IMR-90 (cell line): Measurements from ENCODE around the gene ZG16. TPM values are rescaled to one million over a fixed set of nuclear protein-coding genes. Genes with fewer than 3 reads are reported as not detected.

Source experiments
- ATAC-seq: fragments of 200-7000 bp; cut with Tn5 transposase; 2 replicates; pipeline ENCODE4 v1.9.1; 2020; ENCODE audit warnings: low read depth, mild to moderate bottlenecking, moderate library complexity
- BruUV-seq: library from RNA; stranded (reverse); fragments of 400-500 nt; replicated peaks from 2 replicates; lab custom pipeline; 2021; lab: Mats Ljungman, UMichigan
- CTCF ChIA-PET: fragments of 300-600 bp; formaldehyde crosslinking; extraction: SDS; loops from one replicate; lab custom pipeline; 2021; ENCODE audit warnings: antibody characterized with exemption; lab: Yijun Ruan, JAX
- POLR2A ChIA-PET: fragments of 300-600 bp; sonication (Branson Sonifier 250); formaldehyde crosslinking; loops from one replicate; lab custom pipeline; 2022; ENCODE audit warnings: antibody characterized with exemption; ENCODE audit not compliant: unreplicated experiment; lab: Charles Lee
- DNase-seq: peaks from one replicate; pipeline ENCODE4 v3.0.0; 2013
- H2AFZ ChIP-seq: replicated peaks from 2 replicates; pipeline ENCODE3; 2013; ENCODE audit warnings: low read length, mild to moderate bottlenecking; ENCODE audit not compliant: poor library complexity
- H2AK5ac ChIP-seq: 2 replicates; pipeline ENCODE4 v1.6.1; 2013; ENCODE audit warnings: low read depth, low read length, inconsistent platforms
- H2AK9ac ChIP-seq: replicated peaks from 2 replicates; pipeline ENCODE3; 2013; ENCODE audit warnings: mild to moderate bottlenecking, low read depth, low read length, moderate library complexity; ENCODE audit not compliant: poor library complexity
- H2BK120ac ChIP-seq: 2 replicates; pipeline ENCODE4 v1.6.1; 2013; ENCODE audit warnings: low read depth, low read length, inconsistent platforms
- H2BK15ac ChIP-seq: 3 replicates; pipeline ENCODE4 v1.6.1; 2013; ENCODE audit warnings: low read depth, low read length, inconsistent platforms
- H2BK20ac ChIP-seq: 2 replicates; pipeline ENCODE4 v1.6.1; 2013; ENCODE audit warnings: low read depth, mild to moderate bottlenecking, inconsistent platforms, low read length, moderate library complexity
- H2BK5ac ChIP-seq: 2 replicates; pipeline ENCODE4 v1.6.1; 2013; ENCODE audit warnings: mild to moderate bottlenecking, low read depth, low read length, inconsistent platforms; ENCODE audit not compliant: poor library complexity, severe bottlenecking
- H3K14ac ChIP-seq: replicated peaks from 2 replicates; pipeline ENCODE4 v1.6.1; 2013; ENCODE audit warnings: low read depth, low read length, inconsistent platforms
- H3K18ac ChIP-seq: 2 replicates; pipeline ENCODE4 v1.6.1; 2013; ENCODE audit warnings: low read depth, low read length, control low read depth
- H3K23ac ChIP-seq: 2 replicates; pipeline ENCODE4 v1.6.1; 2013; ENCODE audit warnings: low read depth, low read length, inconsistent platforms
- H3K27ac ChIP-seq: 2 replicates; pipeline ENCODE4 v1.5.1; 2013; ENCODE audit warnings: mild to moderate bottlenecking, control low read depth, low read length; ENCODE audit not compliant: insufficient read depth
- H3K27me3 ChIP-seq: 2 replicates; pipeline ENCODE4 v1.6.1; 2013; ENCODE audit warnings: low read length; ENCODE audit not compliant: control insufficient read depth, insufficient read depth
- H3K36me3 ChIP-seq: 2 replicates; pipeline ENCODE4 v1.6.1; 2013; ENCODE audit warnings: low read length, mixed read lengths; ENCODE audit not compliant: control insufficient read depth, insufficient read depth
- H3K4ac ChIP-seq: 2 replicates; pipeline ENCODE4 v1.6.1; 2013; ENCODE audit warnings: low read depth, low read length, inconsistent platforms
- H3K4me1 ChIP-seq: 2 replicates; pipeline ENCODE4 v1.6.1; 2013; ENCODE audit warnings: low read length, mixed read lengths; ENCODE audit not compliant: control insufficient read depth, insufficient read depth
- H3K4me2 ChIP-seq: 2 replicates; pipeline ENCODE4 v1.6.1; 2013; ENCODE audit warnings: low read depth, mild to moderate bottlenecking, control low read depth, low read length, moderate library complexity
- H3K4me3 ChIP-seq: 2 replicates; pipeline ENCODE4 v1.5.1; 2013; ENCODE audit warnings: low read depth, mild to moderate bottlenecking, control low read depth, low read length, moderate library complexity; ENCODE audit not compliant: insufficient read depth
- H3K56ac ChIP-seq: 2 replicates; pipeline ENCODE4 v1.6.1; 2013; ENCODE audit warnings: low read length, inconsistent platforms; ENCODE audit not compliant: insufficient read depth; ENCODE audit errors: extremely low read depth
- H3K79me1 ChIP-seq, 2 experiments: 2 replicates each; pipeline ENCODE4 v1.6.1; 2013; ENCODE audit warnings: low read length in 2 of 2, inconsistent platforms in 1 of 2, low read depth in 1 of 2
- H3K9ac ChIP-seq: 2 replicates; pipeline ENCODE4 v1.6.1; 2013; ENCODE audit warnings: low read depth, low read length, control low read depth
- H3K9me1 ChIP-seq: 2 replicates; pipeline ENCODE4 v1.6.1; 2013; ENCODE audit warnings: low read length, inconsistent platforms; ENCODE audit not compliant: insufficient read depth
- H3K9me3 ChIP-seq: 2 replicates; pipeline ENCODE4 v1.6.1; 2013; ENCODE audit warnings: low read length; ENCODE audit not compliant: control insufficient read depth, insufficient read depth
- H4K20me1 ChIP-seq: 2 replicates; pipeline ENCODE4 v1.6.1; 2013; ENCODE audit warnings: low read length, inconsistent platforms; ENCODE audit not compliant: insufficient read depth
- H4K5ac ChIP-seq: 2 replicates; pipeline ENCODE4 v1.6.1; 2013; ENCODE audit warnings: mild to moderate bottlenecking, low read depth, low read length, control low read depth
- H4K8ac ChIP-seq, 2 experiments: 2 replicates each; pipeline ENCODE4 v1.6.1; 2013; ENCODE audit warnings: low read depth in 2 of 2, low read length in 2 of 2, control low read depth in 1 of 2, inconsistent platforms in 1 of 2
- H4K91ac ChIP-seq: 2 replicates; pipeline ENCODE4 v1.6.1; 2013; ENCODE audit warnings: low read depth, low read length, inconsistent platforms; ENCODE audit not compliant: insufficient read depth
- BHLHE40 ChIP-seq: fragments of 150-350 bp; IDR thresholded peaks from 2 replicates; pipeline ENCODE4 v1.6.1; 2016; ENCODE audit warnings: mild to moderate bottlenecking, low read depth, low read length
- MAFK ChIP-seq: IDR thresholded peaks from 2 replicates; pipeline ENCODE4 v1.6.1; 2012; ENCODE audit warnings: low read depth, low read length, improper control_type of control experiment
- RAD21 ChIP-seq: IDR thresholded peaks from 2 replicates; pipeline ENCODE4 v1.6.1; 2012; ENCODE audit warnings: low read length, improper control_type of control experiment
- SMC3 ChIP-seq: fragments of 150-350 bp; IDR thresholded peaks from 2 replicates; pipeline ENCODE4 v1.6.1; 2016; ENCODE audit warnings: low read depth, mild to moderate bottlenecking, antibody characterized with exemption, low read length, moderate library complexity
- WGBS, 2 experiments: methylation state at CpG; one replicate each; pipeline versions ENCODE4 v1.1.5 to v1.1.7; 2013; ENCODE audit warnings: missing lambda C conversion rate in 2 of 2; ENCODE audit not compliant: insufficient read length in 1 of 2; ENCODE audit errors: extremely low coverage in 2 of 2; 5-methylcytosine and 5-hydroxymethylcytosine counted together
- dilution Hi-C: fragments of 300-500 bp; cut with HindIII; formaldehyde crosslinking; loops from one replicate; pipeline ENCODE4 v1.14.3; 2018; ENCODE audit warnings: low sequenced_read_pairs; ENCODE audit not compliant: unreplicated experiment
- in situ Hi-C: fragments of 300-500 bp; cut with MboI; formaldehyde crosslinking; loops from 3 replicates; pipeline ENCODE4 v1.14.3; 2019; ENCODE audit warnings: low sequenced_read_pairs, inconsistent platforms, mixed read lengths
- intact Hi-C: fragments of 100-400 bp; cut with micrococcal nuclease; formaldehyde crosslinking; loops from 2 replicates; pipeline ENCODE4 v1.10.0; 2022
- polyA plus RNA-seq, 3 experiments: library from polyadenylated mRNA; depleted of rRNA; stranded (reverse); fragments of >200 nt; gene quantifications; 2 replicates each; pipeline ENCODE4 v1.2.3, GENCODE V29; 2012; ENCODE audit warnings: low replicate concordance in 1 of 3
- total RNA-seq: library from RNA; depleted of rRNA; stranded (reverse); fragments of >200 nt; gene quantifications from 2 replicates; pipeline ENCODE4 v1.2.3, GENCODE V29; 2012

Gene ZG16
- total and polyA plus RNA-seq, 2 of the 4 experiments (the other 2 are of a cell fraction), result not detected

DNA sequence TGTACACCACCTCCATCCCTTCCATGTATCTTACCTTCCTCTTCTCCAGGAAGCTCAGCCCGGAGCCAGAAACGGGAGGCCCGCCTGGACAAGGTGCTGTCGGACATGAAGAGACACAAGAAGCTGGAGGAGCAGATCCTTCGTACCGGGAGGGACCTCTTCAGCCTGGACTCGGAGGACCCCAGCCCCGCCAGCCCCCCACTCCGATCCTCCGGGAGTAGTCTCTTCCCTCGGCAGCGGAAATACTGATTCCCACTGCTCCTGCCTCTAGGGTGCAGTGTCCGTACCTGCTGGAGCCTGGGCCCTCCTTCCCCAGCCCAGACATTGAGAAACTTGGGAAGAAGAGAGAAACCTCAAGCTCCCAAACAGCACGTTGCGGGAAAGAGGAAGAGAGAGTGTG, 41.5 kb downstream of the ZG16 start:
- BruUV-seq, result no TSS peak
- POLR2A ChIA-PET, result interaction anchor here (0.8 kb wide), 1 partner anchor 29 kb away, joined by 5 read pairs; no protein-coding TSS in a partner anchor
- Histone ChIP-seq H3K4ac (no peak overlapping the region), H2BK120ac (no peak overlapping the region), H3K4me3 (no peak overlapping the region), H4K5ac (no peak overlapping the region), H4K20me1 (peaks cover 4% of the 10 kb centered on the region; the same call in 1 of the 2 replicates), H3K56ac (no peak overlapping the region), H3K14ac (0 out of 2 replicates have a peak overlapping the region, but pooled peaks have one; percentile 3), H3K23ac (no peak overlapping the region), H2BK20ac (no peak overlapping the region), H2BK15ac (no peak overlapping the region), H3K9me1 (peaks cover 12% of the 10 kb centered on the region), H3K36me3 (peaks cover 6% of the 10 kb centered on the region), H3K27me3 (no peaks in the 10 kb centered on the region), H4K8ac (no peak overlapping the region), H2AK9ac (peak overlapping the region; percentile 17), H3K18ac (no peak overlapping the region), H2AFZ (no peak overlapping the region), H4K91ac (no peak overlapping the region), H3K9me3 (no peaks in the 10 kb centered on the region), H3K4me2 (no peak overlapping the region), H3K9ac (no peak overlapping the region), H3K4me1 (peaks cover 25% of the 10 kb centered on the region), H3K79me1 (peaks cover 18 to 61% of the 10 kb centered on the region in 2 experiments; a peak in 3 of 4 replicates), H2AK5ac (no peak overlapping the region; the same call in 1 of the 2 replicates), H3K27ac (no peak overlapping the region), H2BK5ac (no peak overlapping the region)
- WGBS, 2 experiments, result 76% methylated on average over 5 of the region's 15 CpGs; no CpG with 5 or more reads in 1 of the 2 experiments
- intact Hi-C loops (loop anchor here (5.0 kb wide), 1 partner anchor 203 kb away; the partner anchor contains the start of gene C16orf92), in situ Hi-C loops (no loop called here), dilution Hi-C loops (no loop called here)
- no peak for TF ChIP-seq RAD21
- TF ChIP-seq SMC3, result no peak
- TF ChIP-seq MAFK, result no peak
- TF ChIP-seq BHLHE40, result no peak
- CTCF ChIA-PET, result interaction anchor here (0.6 to 1.8 kb wide), 2 partner anchors 29 to 956 kb away, joined by 3 to 6 read pairs; partner anchors contain the start of gene SH2B1
- ATAC-seq (no peak), DNase-seq (no peak)
